IPS-18c (cell line): ENCODE measurements around the gene ILF3.
A peak's percentile ranks its signal among the peaks of the same experiment; 100 is the strongest.

Experiments used
- H3K4me3 ChIP-seq: 2 replicates; pipeline ENCODE4 v1.7.0; 2013; ENCODE audit warnings: low read depth, mild to moderate bottlenecking, low read length, moderate library complexity; ENCODE audit not compliant: insufficient read depth
- H3K9me3 ChIP-seq: one replicate; pipeline ENCODE4 v1.6.1; 2013; ENCODE audit warnings: mild to moderate bottlenecking, low read length, moderate library complexity; ENCODE audit not compliant: control insufficient read depth, insufficient read depth

ILF3 gene

DNA sequence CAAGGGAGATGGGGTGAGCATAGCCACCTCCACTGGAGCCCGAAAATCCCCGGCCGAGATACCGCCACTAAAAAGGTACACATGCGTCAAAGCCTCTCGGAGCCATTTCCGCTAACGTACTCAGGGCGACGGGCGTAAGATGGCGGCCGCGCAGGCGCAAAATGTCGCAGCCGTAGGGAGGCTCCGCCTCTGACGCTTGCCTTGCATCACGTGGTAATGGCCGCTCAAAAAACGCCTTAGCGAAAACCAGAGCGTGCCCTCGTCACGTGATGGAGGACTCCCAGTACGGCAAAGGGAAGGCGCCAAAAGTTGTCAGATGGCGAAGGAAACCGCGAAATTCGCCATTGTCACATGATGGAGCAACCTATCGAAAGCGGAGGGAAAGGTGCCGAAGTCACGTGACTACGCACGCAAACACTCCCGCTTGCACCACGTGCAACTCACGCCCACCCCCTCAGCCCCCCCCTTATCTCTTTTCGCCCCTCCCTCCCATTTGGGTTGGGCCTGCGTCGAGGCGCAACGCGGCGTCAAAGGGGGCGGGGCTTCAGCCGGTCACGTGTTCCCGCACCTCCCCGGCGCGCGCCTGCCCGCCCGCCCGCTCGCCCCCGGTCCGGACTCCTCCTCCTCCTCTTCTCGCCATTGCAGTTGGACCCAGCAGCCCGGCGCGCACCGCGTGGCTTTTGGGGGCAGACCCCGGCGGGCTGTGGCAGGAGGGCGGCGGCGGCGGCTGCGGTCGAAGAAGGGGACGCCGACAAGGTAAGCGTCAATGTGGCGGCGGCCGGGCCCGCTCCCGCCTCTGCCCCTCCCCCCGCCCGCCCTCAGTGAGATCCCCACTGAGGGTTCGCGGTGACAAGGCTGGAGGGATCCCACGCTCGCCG lies at the start of gene ILF3:
TSS of gene ILF3 (plus strand) at position 615 of the 878 bp plus-strand sequence. CDS start 16,260 bp downstream, outside the sequence.
- Histone ChIP-seq H3K4me3 (peak within 1 kb of the TSS; percentile 93), H3K9me3 (no peaks in the 10 kb centered on the region)

DNA sequence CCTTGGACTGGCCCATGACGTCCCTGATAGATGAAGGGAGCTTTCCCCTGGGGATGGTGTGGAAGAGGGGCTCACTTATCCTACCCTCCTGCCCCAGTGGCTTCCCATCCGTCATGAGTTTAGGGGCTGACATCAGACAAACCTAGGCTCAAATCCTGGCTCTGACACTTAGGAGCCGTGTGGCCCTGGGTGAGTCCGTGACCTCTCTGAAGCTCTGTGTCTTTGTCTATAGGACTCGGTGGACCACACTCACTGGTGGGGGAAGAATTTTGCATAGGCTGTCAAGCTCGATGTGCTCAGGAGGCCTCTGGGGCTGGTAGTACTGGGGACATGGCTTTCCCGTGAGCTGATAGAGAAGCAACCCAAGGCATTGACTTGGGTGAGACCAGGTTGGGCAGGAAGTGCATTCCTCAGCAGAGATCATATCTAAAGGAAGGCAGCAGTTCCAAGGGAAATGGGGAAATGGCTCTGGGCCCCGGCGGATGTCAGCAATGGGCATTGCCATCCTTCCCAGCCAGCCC lies 49.6 kb upstream of the ILF3 start:
- Histone ChIP-seq H3K4me3 (0 out of 2 replicates have a peak overlapping the region, but pooled peaks have one; percentile 9), H3K9me3 (no peaks in the 10 kb centered on the region)

DNA sequence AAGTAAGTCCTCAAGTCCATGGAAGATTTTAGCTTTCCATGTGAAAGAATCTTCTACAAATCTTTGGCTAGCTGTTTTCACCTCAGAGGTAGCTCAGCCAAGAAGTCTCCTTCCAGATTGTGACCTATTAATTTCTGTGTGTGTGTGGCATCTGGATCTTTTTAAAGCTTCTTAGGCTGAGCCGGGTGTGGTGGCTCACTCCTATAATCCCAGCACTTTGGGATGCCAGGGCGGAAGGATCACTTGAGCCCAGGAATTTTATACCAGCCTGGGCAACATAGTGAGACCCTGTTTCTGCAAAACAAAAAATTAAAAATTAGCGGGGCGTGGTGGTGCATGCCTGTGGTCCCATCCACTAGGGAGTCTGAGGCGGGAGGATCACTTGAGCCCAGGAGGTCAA lies 42.2 kb upstream of the ILF3 start:
- Histone ChIP-seq H3K9me3 (no peaks in the 10 kb centered on the region), H3K4me3 (no peak overlapping the region)

DNA sequence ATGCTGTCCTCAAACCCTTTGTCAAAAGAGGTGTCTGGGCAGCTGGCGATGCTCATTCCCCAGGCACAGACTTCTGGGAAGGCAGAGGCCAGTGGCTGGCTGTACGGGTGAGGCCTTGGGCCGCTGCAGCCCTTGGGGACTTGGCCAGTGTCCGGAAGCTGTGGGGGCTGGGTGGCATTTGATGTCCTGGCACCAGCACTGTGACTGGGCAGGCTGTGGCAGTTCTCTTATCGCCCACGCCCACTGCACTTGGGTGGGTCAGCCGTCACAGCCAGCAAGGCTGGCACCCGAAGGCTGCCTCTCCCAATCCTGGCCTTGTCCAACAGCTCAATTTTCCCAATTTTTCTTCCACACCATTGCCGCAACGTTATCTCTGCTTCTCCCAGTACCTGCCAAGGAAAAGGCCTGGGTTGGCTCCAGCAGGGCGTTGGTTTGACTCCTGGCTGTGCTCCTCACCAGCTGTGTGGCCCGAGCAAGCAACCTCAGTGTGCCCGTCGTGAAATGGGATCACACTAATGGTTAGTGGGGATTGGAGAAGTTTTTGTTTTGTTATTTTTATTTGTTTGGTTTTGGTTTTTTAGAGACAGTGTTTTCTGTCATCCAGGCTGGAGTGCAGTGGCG lies 41.5 kb upstream of the ILF3 start:
- no peak overlapping the region for H3K4me3 ChIP-seq

DNA sequence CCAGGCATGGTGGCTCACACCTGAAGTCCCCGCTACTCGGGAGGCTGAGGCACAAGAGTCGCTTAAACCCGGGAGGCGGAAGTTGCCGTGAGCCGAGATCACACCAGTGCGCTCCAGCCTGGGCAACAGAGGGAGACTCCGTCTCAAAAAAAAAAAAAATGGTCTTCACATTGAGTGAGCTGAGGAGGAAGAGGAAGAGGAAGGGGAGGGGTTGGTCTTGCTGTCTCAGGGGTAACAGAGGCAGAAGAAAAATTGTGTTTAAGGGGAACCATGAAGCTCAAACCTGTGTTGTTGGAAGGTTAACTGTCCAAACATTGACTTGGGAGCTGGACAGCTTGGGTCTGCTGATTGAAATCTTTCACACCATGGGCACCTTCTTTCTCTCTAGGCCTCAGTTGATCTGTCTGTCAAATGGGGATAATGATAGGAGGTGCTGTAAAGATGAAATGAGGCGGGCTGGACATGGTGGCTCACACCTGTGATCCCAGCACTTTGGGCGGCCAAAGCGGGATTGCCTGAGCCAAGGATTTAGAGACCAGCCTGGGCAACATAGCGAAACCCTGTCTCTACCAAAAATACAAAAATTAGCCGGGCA lies 38.6 kb upstream of the ILF3 start:
- no peaks in the 10 kb centered on the region for H3K9me3 ChIP-seq

More for the DNA sequence above, 41.5 kb upstream of the ILF3 start:
- H3K9me3 ChIP-seq = no peaks in the 10 kb centered on the region

DNA sequence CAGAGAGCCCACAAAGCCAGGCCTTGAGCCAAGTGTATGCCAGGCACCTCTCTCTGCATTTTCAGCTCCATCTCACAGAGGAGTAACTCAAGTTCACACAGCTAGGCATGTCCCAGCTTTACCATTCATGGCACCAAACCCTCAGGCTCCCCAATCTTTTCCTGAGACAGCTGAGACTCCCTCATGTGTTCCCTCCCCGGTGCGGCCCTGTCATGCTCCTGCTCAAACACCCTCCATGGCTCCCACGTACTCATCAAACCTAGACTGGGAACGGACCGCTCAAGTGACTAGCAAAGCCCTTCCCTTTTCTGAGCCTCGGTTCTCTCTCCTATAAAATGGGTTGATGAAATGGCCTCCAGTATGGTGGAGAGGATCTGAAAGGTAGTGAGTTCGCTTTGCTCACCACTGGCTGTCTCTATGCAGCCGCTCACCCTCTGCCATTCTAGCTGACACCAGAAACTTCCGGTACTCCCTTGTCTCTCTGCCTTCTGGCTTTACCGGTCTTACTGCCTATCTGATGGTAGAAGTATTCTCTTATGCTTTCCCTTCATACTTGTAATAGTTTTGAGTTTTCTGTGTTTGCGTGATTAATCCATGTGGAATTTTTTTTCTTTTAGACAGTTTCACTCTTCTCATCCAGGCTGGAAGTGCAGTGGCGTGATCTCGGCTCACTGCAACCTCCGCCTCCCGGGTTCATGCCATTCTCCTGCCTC lies 36.6 kb upstream of the ILF3 start:
- no peaks in the 10 kb centered on the region for H3K9me3 ChIP-seq
- H3K4me3 ChIP-seq = no peak overlapping the region

More for the DNA sequence above, 38.6 kb upstream of the ILF3 start:
- H3K4me3 ChIP-seq = no peak overlapping the region

DNA sequence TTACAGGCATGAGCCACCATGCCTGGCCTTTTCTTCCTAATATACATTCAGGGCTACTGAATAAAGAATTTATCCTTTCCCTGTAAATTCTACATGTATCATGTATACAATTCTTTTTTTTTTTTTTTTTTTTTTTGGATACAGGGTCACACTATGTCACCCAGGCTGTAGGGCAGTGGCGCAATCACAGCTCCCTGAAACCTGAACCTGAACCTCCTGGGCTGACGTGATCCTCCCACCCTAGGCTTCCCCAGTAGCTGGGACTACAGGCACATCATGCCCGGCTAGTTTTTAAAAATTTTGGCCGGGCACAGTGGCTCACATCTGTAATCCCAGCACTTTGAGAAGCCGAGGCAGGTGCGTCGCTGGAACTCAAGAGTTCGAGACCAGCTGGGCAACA lies 35.3 kb upstream of the ILF3 start:
- H3K4me3 ChIP-seq = no peak overlapping the region
- H3K9me3 ChIP-seq = no peaks in the 10 kb centered on the region

DNA sequence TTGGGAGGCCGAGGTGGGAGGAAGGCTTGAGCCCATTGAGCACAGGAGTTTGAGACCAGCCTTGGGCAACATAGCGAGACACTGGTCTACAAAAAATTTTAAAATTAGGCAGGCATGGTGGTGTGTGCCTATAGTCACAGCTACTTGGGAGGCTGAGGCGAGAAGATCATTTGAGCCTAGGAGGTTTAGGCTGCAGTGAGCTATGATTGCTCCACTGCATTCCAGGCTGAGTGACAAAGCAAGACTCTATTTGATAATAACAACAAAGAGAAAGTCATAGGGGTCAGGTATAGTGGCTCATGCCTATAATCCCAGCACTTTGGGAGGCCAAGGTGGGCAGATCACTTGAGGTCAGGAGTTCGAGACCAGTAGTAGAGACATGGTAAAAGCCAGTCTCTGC lies 33.4 kb upstream of the ILF3 start:
- Histone ChIP-seq H3K4me3 (no peak overlapping the region), H3K9me3 (peaks cover 2% of the 10 kb centered on the region)

DNA sequence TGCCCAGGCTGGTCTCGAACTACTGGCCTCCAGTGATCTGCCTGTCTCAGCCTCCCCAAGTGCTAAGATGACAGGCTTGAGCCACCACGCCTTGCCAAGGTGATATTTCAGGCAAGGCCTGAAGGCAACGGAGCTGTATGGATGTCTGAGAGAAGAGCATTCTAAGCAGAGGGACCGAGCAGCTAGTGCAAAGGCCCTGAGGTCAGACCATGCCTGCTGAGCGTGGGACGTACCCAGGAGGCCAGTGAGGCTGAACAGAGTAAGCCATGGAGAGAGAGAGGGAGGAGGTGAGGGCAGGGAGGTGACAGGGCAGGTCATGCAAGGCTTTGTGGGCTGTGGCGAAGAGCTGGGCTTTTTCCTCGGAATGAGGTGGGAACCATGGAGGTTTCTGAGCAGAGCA lies 32.2 kb upstream of the ILF3 start:
- H3K4me3 ChIP-seq = no peak overlapping the region

DNA sequence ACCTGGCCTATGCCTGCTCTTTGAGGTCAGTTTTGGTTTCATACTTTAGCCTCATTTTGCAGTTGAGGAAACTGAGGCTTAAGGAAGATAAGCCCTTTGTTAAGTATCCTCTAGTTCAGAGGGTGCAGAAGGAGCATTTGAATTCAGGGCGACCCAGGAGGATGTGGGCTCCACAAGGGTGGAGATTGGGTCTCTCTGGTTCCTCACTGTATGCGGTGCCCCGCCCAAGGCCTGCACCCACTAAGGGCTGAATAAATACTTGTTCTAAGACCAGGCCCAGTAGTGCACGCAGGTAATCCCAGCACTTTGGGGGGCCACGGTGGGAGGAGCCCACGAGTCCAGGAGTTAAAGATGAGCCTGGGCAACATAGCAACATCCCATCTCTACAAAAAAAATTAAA lies 29.6 kb upstream of the ILF3 start:
- Histone ChIP-seq H3K9me3 (peaks cover 2% of the 10 kb centered on the region), H3K4me3 (no peak overlapping the region)

More for the DNA sequence above, 32.2 kb upstream of the ILF3 start:
- peaks cover 2% of the 10 kb centered on the region for H3K9me3 ChIP-seq

DNA sequence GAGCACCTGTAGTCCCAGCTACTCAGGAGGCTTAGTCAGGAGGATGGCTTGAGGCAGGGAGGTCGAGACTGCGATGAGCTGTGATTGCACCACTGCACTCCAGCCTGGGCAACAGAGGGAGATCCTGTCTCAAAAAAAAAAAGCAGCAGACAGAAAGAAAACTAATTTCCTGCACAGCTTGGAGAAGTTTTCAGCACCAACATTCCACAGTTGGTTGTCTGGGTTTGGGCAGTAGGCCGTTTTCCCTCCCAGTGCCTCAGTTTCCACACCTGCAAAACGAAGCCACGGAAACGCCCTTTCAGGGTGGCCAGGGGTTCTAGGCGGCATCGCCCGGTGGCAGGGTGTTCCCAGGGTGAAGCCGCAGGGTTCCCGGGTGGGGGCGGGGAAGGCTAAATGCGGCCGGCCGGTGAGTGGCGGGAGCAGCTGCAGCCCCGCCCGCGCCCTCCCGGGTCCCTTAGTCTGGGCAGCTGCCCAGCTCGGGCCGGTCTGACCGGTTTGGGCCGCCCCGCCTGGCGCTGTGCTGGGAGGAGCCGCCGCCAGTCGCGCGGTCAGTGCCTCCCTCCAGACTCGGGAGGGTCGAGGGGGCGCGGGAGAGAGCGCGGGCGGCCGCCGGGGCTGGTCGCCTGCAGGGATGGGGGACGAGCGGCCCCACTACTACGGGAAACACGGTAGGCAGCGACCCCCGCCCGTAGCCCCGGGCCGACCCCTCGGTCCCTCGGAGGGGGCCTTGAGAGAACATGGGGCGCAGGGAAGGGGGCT lies 29.0 kb upstream of the ILF3 start, which contains the start of gene SLC44A2:
TSS of gene SLC44A2 (plus strand) at position 551 of the 759 bp plus-strand sequence. CDS start at position 632, 81 bp downstream.
- peak within 1 kb of the TSS; percentile 83 for H3K4me3 ChIP-seq
- peaks cover 2% of the 10 kb centered on the region for H3K9me3 ChIP-seq

DNA sequence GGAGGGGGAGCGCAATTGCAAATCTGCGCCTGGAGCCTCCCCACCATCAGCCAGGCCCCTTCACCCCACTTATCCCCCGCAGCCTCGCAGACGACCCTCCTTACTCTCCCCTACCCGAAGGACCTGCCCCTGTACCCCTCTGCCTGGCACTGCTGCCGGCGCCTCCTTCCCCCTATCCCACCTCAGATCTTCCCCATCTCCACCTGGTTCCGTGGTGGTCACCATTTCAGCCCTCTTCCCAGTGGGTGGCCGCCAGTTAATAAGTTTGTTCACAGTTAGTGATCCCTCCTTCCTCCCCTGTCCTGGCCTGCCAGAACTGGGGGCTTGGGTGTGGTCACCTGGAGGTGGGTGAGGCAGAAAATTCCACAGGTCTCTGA lies 28.4 kb upstream of the ILF3 start:
- Histone ChIP-seq H3K4me3 (peak overlapping the region; percentile 83), H3K9me3 (peaks cover 2% of the 10 kb centered on the region)

DNA sequence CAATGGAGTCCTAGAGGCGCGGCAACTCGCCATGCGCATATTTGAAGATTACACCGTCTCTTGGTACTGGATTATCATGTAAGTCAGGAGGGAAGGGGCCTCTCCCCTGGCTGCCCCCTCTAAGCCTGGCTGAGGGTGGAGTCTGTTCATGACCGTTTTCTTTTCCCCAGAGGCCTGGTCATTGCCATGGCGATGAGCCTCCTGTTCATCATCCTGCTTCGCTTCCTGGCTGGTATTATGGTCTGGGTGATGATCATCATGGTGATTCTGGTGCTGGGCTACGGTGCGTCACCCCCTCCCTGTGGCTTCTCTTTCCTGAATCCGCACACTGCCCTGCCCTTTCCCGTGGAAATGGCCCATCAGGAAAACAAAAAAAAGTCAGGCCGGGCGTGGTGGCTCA lies 22.3 kb upstream of the ILF3 start:
- H3K4me3 ChIP-seq = no peak overlapping the region

DNA sequence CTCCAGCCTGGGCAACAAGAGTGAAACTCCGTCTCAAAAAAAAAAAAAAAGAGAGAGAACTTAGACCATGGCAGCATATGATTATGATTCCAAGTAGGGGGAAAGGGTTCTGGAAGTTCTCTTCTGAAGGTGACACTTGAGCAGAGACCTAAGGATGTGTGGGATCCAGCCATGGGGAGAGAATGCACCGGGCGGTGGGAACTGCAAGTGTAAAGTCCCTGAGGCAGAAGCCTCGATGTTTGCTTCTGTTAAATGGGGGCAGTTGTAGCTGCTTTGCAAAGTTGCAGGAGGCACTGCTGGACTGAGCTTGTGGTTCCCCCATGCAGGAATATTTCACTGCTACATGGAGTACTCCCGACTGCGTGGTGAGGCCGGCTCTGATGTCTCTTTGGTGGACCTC lies 19.7 kb upstream of the ILF3 start:
- Histone ChIP-seq H3K4me3 (no peak overlapping the region), H3K9me3 (no peaks in the 10 kb centered on the region)

More for the DNA sequence above, 22.3 kb upstream of the ILF3 start:
- H3K9me3 ChIP-seq = no peaks in the 10 kb centered on the region

DNA sequence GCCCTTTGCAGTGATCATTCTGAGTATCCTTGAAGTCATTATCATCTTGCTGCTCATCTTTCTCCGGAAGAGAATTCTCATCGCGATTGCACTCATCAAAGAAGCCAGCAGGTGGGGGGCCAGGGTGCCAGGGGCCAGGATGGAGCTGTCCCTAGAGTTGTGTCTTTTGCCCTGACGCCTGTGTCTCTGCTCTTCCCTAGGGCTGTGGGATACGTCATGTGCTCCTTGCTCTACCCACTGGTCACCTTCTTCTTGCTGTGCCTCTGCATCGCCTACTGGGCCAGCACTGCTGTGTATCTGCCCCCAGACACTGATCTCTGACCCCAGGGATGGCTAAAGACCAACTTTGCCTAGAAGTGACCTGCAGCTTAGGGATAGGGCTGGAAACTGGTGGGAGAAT lies 19.2 kb upstream of the ILF3 start:
- Histone ChIP-seq H3K9me3 (no peaks in the 10 kb centered on the region), H3K4me3 (no peak overlapping the region)

DNA sequence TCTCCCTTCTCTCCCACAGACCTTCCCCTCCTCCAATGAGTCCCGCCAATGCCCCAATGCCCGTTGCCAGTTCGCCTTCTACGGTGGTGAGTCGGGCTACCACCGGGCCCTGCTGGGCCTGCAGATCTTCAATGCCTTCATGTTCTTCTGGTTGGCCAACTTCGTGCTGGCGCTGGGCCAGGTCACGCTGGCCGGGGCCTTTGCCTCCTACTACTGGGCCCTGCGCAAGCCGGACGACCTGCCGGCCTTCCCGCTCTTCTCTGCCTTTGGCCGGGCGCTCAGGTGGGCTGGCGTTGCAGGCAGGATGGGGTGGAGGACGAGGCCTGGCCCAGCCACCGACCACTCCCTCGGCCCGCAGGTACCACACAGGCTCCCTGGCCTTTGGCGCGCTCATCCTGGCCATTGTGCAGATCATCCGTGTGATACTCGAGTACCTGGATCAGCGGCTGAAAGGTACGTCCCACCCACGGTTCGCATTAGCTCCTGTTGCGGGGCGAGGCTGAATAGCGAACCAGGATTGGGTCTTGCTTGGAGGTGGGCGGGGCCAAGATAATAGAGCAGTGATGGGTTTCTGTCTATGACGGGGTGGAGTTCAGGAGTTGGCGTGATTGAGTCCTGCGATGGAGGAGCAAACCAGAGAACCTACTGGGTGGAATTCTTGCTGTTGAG lies 17.7 kb upstream of the ILF3 start:
- Histone ChIP-seq H3K4me3 (no peak overlapping the region), H3K9me3 (no peaks in the 10 kb centered on the region)
